Hypothalamus (tissue), 51 donors: ENCODE results near the gene ZC3H11A.

Experiments
- DNase-seq, 51 donors: peaks; one replicate each; lab custom pipeline; 2025; lab: John Stamatoyannopoulos, UW

ZC3H11A gene

DNA sequence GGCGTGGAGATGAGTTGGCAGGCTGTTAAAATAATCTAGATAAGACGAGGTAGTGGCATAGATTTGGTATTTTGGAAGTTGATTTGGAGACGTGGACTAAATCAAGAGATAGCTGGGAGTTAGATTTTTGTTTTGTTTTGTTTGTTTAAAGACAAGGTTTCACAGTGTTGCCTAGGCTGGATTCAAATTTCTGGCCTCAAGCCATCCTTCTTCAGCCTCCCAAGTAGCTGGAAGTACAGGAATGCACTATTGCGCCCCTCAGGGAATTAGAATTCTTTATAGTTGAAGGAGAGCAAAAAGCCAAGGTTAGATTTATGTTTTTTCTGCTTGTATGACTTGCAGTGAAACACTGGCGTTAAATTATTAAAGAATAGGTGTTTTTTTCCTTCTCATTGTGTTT is 43.7 kb downstream of the ZC3H11A start:
- DNase-seq = no peak

DNA sequence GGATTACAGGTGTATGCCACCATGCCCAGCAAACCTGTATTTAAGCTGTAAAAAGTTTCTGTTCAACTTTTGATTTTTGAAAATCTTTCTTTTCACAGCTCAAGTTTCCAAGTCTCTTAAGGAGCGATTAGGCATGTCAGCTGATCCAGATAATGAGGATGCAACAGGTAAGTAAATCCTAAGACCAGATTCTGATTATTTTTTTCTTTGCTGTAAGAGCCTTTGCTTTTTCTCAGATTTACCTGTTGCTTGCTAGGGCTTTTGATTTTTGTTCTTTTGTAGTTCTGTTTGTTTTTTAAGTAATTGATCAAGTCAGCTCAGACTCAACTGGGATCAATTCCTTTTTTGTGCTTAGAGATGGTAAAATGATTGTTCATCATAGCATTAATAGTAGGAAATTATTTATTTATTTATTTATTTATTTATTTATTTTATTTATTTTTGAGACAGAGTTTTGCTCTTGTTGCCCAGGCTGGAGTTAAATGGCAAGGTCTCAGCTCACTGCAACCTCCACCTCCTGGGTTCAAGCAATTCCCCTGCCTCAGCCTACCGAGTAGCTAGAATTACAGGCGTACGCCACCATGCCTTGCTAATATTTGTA is 44.9 kb downstream of the ZC3H11A start:
- DNase-seq = no peak

DNA sequence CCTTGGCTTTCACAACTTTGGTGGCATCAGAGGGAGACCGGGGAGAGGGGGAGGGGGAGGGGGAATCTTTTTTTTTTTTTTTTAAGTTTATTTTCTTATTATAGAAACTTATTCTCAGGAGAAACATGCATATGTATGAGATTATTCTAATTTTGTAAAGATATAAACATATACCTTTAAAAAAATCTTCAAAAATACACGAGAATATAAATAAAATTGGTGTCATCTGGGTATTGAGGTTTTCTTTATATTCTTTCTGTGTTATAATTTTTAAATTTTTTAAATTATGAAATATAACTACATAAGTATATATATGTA is 47.1 kb downstream of the ZC3H11A start:
- DNase-seq = no peak

GRCh38 chr1:203843435-203843834 is 48.0 kb downstream of the ZC3H11A start:
- DNase-seq = no peak
